Progenitor cell of endocrine pancreas (in vitro differentiated cells): ENCODE results near the gene CPHXL2. TPM values are rescaled to one million over a fixed set of nuclear protein-coding genes. Genes with fewer than 3 reads are reported as not detected.

ENCODE experiments used
- DNase-seq: peaks from one replicate; pipeline ENCODE4 v3.0.0; 2021; ENCODE audit warnings: low spot score; ENCODE audit not compliant: unreplicated experiment
- H3K27ac Mint-ChIP-seq: 2 replicates; pipeline ENCODE4 v1.8.0; 2021; ENCODE audit warnings: mild to moderate bottlenecking, moderate library complexity, mixed read lengths
- H3K27me3 Mint-ChIP-seq: 2 replicates; pipeline ENCODE4 v1.8.0; 2021; ENCODE audit warnings: mixed read lengths
- H3K36me3 Mint-ChIP-seq: 2 replicates; pipeline ENCODE4 v1.8.0; 2022; ENCODE audit warnings: mixed read lengths; ENCODE audit not compliant: insufficient read depth
- H3K4me1 Mint-ChIP-seq: 2 replicates; pipeline ENCODE4 v1.8.0; 2021; ENCODE audit warnings: low read depth, mixed read lengths
- H3K4me3 Mint-ChIP-seq: 2 replicates; pipeline ENCODE4 v1.8.0; 2021; ENCODE audit warnings: low read depth, mild to moderate bottlenecking, moderate library complexity, mixed read lengths
- H3K9me3 Mint-ChIP-seq: 2 replicates; pipeline ENCODE4 v1.8.0; 2021; ENCODE audit warnings: low read depth, mixed read lengths
- total RNA-seq: library from RNA; stranded (reverse); gene quantifications from 2 replicates; pipeline ENCODE4 v1.2.1, GENCODE V29; 2021
- TF ChIP-seq, protein P1 (sequence below): fragments of 200-600 bp; sonication (generic); IDR thresholded peaks from one replicate; pipeline ENCODE4 v1.5.0; 2021; ENCODE audit warnings: antibody characterized with exemption, mild to moderate bottlenecking; ENCODE audit not compliant: unreplicated experiment

Gene CPHXL2
- total RNA-seq, 1 donor from 2014 or later = not detected

DNA sequence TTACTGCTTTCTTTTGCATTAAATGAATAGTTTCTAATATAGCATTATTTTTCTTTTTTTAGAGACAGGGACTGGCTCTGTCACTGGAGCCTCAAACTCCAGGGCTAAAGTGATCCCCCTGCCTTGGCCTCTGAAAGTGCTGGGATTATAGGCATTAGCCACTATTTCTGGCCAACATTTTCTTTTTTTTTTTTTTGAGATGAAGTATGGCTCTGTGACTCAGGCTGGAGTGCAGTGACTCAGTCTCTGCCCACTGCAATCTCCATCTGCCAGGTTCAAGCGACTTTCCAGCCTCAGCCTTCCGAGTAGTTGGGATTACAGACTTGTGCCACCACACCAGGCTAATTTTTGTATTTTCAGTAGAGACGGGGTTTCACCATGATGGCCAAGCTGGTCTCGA is 26.5 kb upstream of the CPHXL2 start:
- peaks cover 7% of the 10 kb centered on the region for H3K9me3 Mint-ChIP-seq
- H3K27ac Mint-ChIP-seq = no peak overlapping the region
- TF ChIP-seq, protein P1, sequence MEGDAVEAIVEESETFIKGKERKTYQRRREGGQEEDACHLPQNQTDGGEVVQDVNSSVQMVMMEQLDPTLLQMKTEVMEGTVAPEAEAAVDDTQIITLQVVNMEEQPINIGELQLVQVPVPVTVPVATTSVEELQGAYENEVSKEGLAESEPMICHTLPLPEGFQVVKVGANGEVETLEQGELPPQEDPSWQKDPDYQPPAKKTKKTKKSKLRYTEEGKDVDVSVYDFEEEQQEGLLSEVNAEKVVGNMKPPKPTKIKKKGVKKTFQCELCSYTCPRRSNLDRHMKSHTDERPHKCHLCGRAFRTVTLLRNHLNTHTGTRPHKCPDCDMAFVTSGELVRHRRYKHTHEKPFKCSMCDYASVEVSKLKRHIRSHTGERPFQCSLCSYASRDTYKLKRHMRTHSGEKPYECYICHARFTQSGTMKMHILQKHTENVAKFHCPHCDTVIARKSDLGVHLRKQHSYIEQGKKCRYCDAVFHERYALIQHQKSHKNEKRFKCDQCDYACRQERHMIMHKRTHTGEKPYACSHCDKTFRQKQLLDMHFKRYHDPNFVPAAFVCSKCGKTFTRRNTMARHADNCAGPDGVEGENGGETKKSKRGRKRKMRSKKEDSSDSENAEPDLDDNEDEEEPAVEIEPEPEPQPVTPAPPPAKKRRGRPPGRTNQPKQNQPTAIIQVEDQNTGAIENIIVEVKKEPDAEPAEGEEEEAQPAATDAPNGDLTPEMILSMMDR = no peak

DNA sequence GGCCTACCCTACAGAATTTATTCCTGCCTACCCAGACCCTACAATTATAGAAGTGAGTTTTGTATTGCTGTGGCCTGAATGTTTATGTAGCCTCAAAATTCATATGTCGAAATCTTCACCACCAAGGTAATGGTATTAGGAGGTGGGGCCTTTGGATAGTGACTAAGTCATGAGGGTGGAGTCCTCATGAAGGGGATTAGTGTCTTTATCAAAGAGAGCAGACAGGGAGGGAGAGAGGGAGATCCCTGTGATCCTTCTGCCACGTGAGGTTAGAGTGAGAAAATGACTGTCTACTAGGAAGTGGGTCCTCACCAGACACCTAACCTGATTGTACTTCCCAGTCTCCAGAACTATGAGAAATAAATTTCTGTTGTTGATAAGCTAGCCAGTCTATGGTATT is 25.4 kb upstream of the CPHXL2 start:
- TF ChIP-seq, protein P1 = no peak
- H3K4me3 Mint-ChIP-seq = no peak overlapping the region
- no peaks in the 10 kb centered on the region for H3K27me3 Mint-ChIP-seq
- no peak overlapping the region for H3K27ac Mint-ChIP-seq
- no peaks in the 10 kb centered on the region for H3K36me3 Mint-ChIP-seq
- H3K4me1 Mint-ChIP-seq = no peaks in the 10 kb centered on the region
- peaks cover 5% of the 10 kb centered on the region for H3K9me3 Mint-ChIP-seq
- no peak for DNase-seq

More for the DNA sequence above, 26.5 kb upstream of the CPHXL2 start:
- no peak for DNase-seq
- Mint-ChIP-seq H3K27me3 (no peaks in the 10 kb centered on the region), H3K36me3 (no peaks in the 10 kb centered on the region), H3K4me1 (no peaks in the 10 kb centered on the region), H3K4me3 (no peak overlapping the region)

DNA sequence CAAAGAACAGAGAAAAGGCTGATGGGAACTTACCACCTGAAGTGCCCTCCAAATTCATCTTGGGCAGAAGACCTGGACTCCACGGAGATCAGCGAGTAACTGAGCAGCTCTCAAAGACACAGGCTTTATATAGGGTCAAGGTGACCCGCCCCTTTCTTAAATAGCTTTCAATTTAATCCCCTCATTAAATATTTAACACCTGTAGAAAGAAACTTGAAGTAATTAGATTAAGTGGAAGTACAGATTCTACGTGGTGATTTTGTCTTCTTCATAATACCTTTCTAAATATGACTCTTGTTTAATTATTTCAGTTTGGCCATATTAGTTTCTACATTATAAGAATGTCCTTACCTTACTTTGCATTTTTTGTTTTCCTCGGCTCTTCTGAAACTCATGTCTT is 24.6 kb upstream of the CPHXL2 start, which contains the start of gene DUXB:
TSS of gene DUXB (minus strand) at position 101 of the 400 bp plus-strand sequence. CDS start at position 58, 43 bp downstream.
- DNase-seq = no peak
- Mint-ChIP-seq H3K36me3 (no peaks in the 10 kb centered on the region), H3K4me1 (no peaks in the 10 kb centered on the region), H3K27ac (no peak within 1 kb of the TSS), H3K9me3 (no peaks in the 10 kb centered on the region), H3K4me3 (no peak within 1 kb of the TSS), H3K27me3 (no peaks in the 10 kb centered on the region)
- TF ChIP-seq, protein P1 = no peak

DNA sequence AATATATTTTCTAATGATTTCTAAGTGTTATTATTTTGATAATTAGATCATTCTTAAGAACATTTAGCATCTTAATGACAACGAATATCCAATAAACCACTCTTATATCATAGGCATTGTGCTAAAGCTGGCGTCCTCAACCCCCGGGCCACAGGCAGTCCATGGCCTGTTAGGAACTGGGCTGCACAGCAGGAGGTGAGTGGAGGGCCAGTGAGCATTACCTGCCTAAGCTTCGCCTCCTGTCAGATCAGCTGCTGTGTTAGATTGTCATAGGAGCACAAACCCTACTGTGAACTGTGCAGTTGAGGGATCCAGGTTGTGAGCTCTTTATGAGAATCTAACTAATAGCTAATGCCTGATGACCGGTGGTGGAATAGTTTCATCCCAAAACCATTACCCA is 20.8 kb upstream of the CPHXL2 start:
- Mint-ChIP-seq H3K27ac (no peak overlapping the region), H3K9me3 (no peaks in the 10 kb centered on the region), H3K4me3 (no peak overlapping the region), H3K36me3 (no peaks in the 10 kb centered on the region), H3K27me3 (no peaks in the 10 kb centered on the region), H3K4me1 (no peaks in the 10 kb centered on the region)
- TF ChIP-seq, protein P1 = no peak
- no peak for DNase-seq

DNA sequence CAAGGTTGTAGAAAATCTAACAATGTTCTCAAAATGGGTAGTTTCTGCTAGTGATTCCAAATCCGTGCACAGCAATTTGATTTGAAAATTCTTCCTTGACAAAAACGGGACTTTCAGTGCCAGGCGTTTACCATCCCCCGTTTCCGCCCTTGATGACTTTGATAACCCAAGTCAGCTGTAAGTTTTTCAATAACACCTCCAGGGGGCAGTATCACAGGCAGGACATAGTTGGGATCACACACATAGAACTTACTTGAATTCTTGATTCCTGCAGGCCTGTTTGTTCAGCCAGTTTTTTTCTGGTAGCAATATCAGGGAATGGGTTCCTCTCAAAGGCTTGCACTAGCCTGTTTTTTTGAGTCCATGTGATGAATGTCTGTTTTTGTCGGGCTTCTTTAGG is 18.9 kb upstream of the CPHXL2 start:
- Mint-ChIP-seq H3K4me3 (no peak overlapping the region), H3K9me3 (peaks cover 3% of the 10 kb centered on the region), H3K36me3 (no peaks in the 10 kb centered on the region), H3K27me3 (no peaks in the 10 kb centered on the region), H3K27ac (no peak overlapping the region), H3K4me1 (peaks cover 7% of the 10 kb centered on the region)
- TF ChIP-seq, protein P1 = peak; percentile 27
- DNase-seq = no peak
